Epithelial cell of proximal tubule (primary cell): ENCODE data around the gene OR51T1. TPM values are rescaled to one million over a fixed set of nuclear protein-coding genes. Genes with fewer than 3 reads are reported as not detected.

Source experiments
- DNase-seq: peaks from one replicate; pipeline ENCODE4 v3.0.0-alpha.2; 2011; ENCODE audit warnings: low read depth
- H3K4me3 ChIP-seq: 2 replicates; pipeline ENCODE4 v1.5.1; 2011; ENCODE audit warnings: low read depth, mild to moderate bottlenecking, low read length
- CTCF ChIP-seq: conservative IDR thresholded peaks from 2 replicates; pipeline ENCODE4 v1.5.1; 2012; ENCODE audit warnings: low read depth, mild to moderate bottlenecking, low read length
- total RNA-seq: library from RNA; depleted of rRNA; stranded (reverse); fragments of >200 nt; gene quantifications from 2 replicates; pipeline ENCODE4 v1.2.3, GENCODE V29; 2015

Gene OR51T1
- total RNA-seq, 1 donor from 2014 or later: not detected

- no peak for DNase-seq
- no peak overlapping the region for H3K4me3 ChIP-seq
- no peak for TF ChIP-seq CTCF
Observed at GRCh38 chr11:4865855-4866254, 15.8 kb upstream of the OR51T1 start.

GRCh38 chr11:4881188-4881587, 512 bp upstream of the OR51T1 start:
- no peak for TF ChIP-seq CTCF
- no peak for DNase-seq
- H3K4me3 ChIP-seq: no peak overlapping the region

GRCh38 chr11:4882543-4882942, 843 bp downstream of the OR51T1 start:
- no peak for TF ChIP-seq CTCF
- H3K4me3 ChIP-seq: no peak overlapping the region
- DNase-seq: no peak

GRCh38 chr11:4884361-4884760, 2.7 kb downstream of the OR51T1 start:
- H3K4me3 ChIP-seq: no peak overlapping the region
- DNase-seq: no peak
- no peak for TF ChIP-seq CTCF

GRCh38 chr11:4886186-4886585, 4.5 kb downstream of the OR51T1 start:
- H3K4me3 ChIP-seq: no peak overlapping the region
- no peak for DNase-seq
- no peak for TF ChIP-seq CTCF

- no peak for TF ChIP-seq CTCF
- H3K4me3 ChIP-seq: no peak overlapping the region
- DNase-seq: no peak
Observed at GRCh38 chr11:4887591-4887990, 5.9 kb downstream of the OR51T1 start.

- H3K4me3 ChIP-seq: no peak overlapping the region
- DNase-seq: no peak
- no peak for TF ChIP-seq CTCF
Observed at GRCh38 chr11:4890279-4890678, 8.6 kb downstream of the OR51T1 start.
